HL-60/S4 (cell line): Measurements from ENCODE around the gene MEN1.

Experiments used
- in situ Hi-C: fragments of 300-500 bp; cut with MboI; formaldehyde crosslinking; loops from 2 replicates; pipeline ENCODE4 v1.14.3; 2022; ENCODE audit warnings: low sequenced_read_pairs

The MEN1 gene

DNA sequence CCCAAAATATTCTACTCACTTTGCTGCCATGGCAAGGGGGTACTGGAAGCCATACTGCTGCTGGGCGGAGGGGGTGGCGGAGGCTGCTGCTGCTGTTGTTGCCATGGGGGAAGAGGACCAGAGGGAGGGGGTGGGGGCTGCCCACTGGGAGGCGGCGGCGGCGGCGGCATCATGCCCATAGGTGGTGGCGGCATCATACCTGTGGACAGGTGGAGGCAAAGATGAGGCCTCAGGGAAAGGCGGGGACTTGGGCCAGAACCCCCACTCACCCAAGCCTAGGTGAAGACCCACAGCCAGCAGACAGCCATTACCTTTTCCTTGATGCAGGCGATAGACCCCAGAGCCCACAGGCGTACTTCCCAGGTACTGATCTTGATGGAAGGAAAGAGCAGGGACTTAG lies 43.5 kb downstream of the MEN1 start:
- in situ Hi-C loops, result no loop called here

DNA sequence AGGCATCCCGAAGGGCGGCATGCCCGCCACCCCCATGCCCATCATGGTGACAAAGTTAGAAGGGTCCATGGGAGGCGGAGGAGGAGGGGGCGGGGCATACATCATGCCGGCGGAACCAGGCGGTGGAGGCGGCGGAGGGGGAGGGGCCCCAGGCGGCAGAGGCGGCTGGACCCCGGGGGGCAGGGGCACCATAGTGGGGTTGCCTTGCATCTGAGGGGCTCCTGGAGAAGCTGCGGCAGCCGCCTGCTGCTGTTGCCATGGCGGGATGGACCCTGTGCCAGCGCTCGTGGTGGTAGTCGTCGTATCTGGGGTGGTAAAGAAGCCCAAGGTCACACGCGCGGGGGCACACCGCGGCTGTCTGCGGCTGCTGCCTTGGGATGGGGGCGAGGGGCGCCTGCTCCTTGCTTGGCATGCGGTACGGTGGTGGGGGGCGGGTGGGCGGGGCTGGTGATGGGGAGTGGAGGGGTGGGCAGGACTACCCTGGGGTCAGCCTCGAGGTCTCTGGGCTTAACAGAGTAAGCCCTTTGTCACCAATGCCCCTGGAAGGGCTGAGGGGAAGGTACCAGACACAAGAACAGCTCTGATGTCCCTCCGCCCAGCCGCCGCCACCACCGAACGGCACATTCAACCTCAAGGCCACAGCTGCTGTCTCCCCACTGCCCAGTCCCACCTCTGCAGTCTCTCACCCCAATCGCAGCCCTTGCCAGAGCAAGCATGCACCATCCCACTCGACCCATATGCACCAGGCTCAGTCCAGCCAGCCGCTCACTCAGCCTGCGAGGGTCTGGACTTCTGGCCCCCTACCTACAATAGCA lies 44.3 kb downstream of the MEN1 start:
- in situ Hi-C loops, result no loop called here

DNA sequence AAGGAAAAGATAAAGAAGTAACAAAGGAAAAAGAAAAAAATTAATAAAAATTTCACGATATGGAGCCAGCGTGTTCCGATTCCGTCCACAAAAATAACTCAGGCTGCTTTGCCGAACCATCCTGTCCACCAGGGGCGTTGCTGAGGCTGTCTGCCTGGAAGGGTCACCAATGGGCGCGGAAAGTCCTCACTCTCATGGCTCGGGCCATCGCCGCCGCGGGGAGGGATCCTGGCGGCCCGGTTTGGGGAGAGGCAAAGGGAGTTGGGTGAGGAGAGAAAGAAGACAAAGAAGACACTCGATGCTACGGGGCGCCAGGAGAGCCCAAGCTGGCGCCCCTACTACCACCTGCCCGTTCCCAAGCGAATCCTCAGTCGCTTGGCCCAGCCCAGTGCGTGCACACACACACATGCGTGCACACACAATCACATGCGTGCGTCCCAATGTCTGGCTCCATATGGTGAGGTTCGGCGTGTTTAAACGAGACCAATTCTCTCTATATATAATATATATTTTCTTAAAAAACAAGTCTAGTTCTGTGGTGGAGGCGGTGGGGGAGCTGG lies 45.0 kb downstream of the MEN1 start:
- in situ Hi-C loops, result no loop called here

GRCh38 chr11:64764753-64765152 lies 45.6 kb downstream of the MEN1 start:
- in situ Hi-C loops, result no loop called here

- in situ Hi-C loops, result no loop called here
These were observed 46.2 kb downstream of the MEN1 start for GRCh38 chr11:64764040-64764611.

DNA sequence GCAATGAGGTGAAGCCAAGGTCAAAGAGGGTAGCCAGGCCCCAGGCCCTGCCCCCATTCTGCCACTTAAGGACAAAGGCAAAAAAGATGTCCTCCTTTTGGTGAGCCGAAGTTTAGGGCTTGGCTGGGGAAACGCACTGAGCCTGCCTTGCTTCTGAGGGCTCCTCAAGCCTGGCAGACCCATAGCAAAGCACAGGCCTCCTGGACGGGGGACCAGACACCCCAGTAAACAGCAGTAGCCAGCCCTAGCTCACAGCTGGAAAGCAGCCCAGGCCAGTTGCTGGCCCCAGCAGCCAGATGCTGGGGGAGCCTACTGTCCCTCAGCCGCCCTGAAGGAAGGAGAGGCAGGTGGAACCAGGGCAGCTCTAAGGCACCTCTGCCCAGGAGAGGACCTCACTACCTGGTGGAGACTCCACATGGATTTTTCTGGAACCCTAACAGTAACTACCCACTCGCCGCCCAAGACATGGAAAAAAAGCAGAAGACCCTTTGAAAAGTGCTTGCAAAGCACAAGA lies 46.8 kb downstream of the MEN1 start:
- in situ Hi-C loops, result no loop called here

GRCh38 chr11:64762674-64763525 lies 47.5 kb downstream of the MEN1 start:
- in situ Hi-C loops, result no loop called here

- in situ Hi-C loops, result no loop called here
These were observed 48.1 kb downstream of the MEN1 start for GRCh38 chr11:64762277-64762673.

- in situ Hi-C loops, result no loop called here
These were observed 49.5 kb downstream of the MEN1 start for GRCh38 chr11:64760759-64761420.

DNA sequence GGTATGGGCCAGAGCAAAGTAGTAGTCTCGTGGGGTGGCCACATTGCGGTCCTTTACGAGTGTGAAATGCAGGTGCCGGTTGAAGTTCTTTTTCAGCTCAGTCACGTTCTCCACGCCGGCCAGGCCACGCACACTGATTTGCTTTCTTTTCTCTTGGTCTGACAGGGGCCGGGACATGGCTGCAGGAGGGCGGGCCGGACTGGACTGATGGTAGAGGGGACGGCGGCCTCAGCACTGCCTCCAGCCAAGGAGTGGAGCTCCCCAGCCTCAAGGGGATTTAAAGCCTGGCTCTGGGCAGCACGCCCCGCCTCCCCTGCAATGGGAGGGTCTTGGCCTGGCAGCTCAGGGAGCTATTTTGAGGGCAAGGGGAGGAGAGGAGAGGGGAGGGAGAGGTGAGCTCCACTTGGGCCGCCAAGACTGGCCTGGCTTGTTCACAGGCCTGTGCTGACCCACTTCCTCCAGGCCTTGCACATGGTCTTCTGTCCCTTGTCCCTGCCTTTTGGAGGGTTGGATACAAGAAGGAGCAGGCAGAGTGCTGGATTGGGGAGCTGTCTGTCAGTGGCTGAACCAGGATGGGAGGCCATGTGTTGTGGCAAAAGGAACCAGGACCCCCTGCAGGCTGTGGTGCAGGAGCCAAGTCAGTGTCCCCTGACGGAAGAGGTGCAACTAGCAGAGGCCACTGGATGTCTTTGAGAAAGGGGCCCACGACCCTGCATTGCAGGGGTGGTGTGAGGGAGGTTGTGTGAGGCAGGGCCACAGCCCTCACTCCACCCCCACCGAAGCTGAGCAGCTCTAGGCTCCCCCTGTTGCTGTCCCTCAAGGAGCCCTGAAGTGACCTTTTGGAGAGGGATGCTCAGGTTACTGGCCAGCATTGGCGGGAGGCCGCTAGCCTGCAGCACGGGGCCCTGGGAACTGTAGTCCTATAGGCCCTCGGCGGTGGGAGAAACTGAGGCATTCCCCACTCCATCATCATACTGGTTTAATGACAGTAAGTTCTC lies 50.3 kb downstream of the MEN1 start, which contains the start of gene PYGM:
PYGM (minus strand) TSS at position 253 of the 998 bp plus-strand sequence; CDS start at position 177, 76 bp downstream.
- in situ Hi-C loops, result no loop called here

- in situ Hi-C loops, result no loop called here
These were observed 51.1 kb downstream of the MEN1 start for GRCh38 chr11:64759131-64759721.

- in situ Hi-C loops, result no loop called here
These were observed 51.8 kb downstream of the MEN1 start for GRCh38 chr11:64758330-64759079.

DNA sequence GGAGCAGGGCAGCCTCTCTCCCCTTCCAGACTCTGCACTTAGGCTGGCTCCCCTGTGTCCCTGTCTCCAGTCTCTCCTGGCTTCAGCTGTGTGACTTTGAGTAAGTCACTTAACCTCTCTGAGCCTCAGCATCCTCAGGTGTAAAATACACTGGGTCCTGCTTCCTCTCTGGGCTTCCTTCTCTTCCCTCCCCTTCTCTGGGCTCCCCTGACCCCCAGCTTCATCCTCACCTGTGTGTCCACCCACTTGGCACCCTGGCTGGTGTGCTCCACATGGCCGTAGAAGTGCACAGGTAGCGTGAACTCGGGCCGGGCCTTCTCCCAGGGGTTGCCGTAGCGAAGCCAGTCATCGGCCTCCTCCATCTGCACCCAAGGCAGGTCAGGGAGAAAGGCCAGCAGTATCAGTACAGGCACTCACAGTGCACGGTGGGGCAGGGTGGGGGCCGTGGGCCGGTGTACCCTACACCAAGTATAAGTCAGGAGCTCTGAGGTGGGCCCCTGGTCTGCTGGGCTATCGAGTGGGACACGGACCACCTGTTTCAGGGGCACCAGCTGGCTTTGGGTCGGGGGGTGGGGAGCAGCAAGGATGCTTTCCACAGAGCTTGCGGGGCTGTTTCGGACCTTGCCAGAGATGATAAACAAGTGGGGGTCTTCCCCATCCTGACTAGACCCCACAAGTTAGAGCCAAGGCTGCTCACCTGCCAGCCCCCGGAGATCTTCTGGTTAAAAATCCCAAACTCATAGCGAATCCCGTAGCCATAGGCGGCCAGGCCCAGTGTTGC lies 52.6 kb downstream of the MEN1 start:
- in situ Hi-C loops, result no loop called here

DNA sequence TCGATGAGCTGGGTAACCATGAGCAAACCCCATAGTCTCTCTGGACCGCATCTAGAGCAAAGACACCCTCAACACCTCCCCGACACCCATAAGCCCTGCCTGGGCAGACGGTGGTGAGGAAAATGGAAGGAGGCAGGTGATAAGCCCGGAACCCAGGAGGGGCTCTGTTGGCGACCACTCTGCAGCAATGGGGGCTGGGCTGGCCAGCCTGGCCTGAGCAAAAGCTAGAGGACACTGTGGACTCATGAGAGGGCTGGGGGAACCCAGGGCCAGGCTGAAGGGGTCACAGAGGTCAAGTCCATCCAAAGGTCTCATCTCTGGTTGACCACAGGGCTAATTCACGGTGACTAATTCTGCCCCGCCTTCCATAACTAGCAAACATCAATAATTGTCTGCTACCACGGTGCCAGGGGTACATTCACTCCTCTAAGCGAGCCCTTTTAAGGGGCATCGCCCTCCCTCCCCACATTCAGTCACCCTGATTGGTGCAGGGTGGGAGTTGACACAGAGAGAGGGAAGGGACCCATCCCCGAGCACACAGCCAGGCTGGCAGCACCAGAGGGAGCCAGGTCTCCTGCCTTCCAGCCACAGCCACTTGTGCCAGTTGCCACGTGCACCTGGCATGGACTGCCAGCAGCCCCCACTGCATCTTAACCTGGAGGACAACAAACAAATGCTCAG lies 54.5 kb downstream of the MEN1 start:
- in situ Hi-C loops, result no loop called here

DNA sequence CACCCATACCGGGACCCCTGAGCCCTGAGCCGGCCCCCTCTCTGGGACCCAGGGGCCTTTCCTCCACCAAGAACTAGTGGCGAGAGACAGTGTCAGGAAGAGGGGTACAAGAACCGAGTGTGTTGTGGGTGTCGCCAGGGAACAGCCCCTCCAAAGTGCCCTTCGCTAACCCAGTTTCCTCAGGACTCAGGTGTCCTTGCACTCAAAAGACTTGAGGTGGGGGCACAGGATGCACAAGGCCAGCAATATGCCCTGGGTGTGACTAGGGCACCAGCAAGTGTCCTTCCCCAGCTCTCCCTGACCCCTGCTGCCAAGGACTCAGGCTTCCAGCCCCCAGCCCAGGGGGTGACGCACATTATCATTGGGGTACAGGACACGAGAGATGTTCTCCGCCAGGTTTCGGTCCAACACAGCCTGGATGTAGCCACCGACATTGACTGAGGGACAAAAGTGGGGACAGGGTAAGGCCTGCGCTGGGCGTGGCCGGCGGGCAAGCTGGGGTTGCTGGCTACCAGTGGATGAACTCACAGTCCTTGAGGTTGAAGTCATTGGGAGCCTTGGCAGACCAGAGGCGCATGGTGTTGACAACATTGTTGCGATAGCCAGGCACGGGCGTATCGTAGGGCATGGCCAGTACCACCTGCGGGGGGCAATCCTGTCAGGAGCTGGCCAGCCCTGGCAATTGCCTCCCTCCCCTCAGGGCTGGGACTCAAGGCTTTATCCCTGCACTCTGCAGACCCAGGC lies 55.3 kb downstream of the MEN1 start:
- in situ Hi-C loops, result no loop called here
